H9 (cell line): ENCODE measurements around the gene CEP63. TPM values are rescaled to one million over a fixed set of nuclear protein-coding genes. Genes with fewer than 3 reads are reported as not detected.

Experiments
- DNase-seq: peaks from one replicate; pipeline ENCODE4 v3.0.0-alpha.2; 2017
- H2AFZ ChIP-seq: one replicate; pipeline ENCODE4 v1.6.1; 2013; ENCODE audit warnings: mild to moderate bottlenecking, low read length, control low read depth, moderate library complexity
- H2AK5ac ChIP-seq: 2 replicates; pipeline ENCODE4 v1.6.1; 2013; ENCODE audit warnings: low read length, control low read depth, mixed read lengths; ENCODE audit not compliant: insufficient read length
- H2BK120ac ChIP-seq: one replicate; pipeline ENCODE4 v1.6.1; 2013; ENCODE audit warnings: low read depth, mild to moderate bottlenecking, low read length, control low read depth, inconsistent platforms; ENCODE audit not compliant: poor library complexity, severe bottlenecking
- H2BK12ac ChIP-seq: 2 replicates; pipeline ENCODE4 v1.6.1; 2013; ENCODE audit warnings: low read length, control low read depth, mixed read lengths, low read depth; ENCODE audit not compliant: insufficient read length
- H2BK15ac ChIP-seq: 2 replicates; pipeline ENCODE4 v1.6.1; 2013; ENCODE audit warnings: low read depth, low read length, control low read depth
- H2BK20ac ChIP-seq: one replicate; pipeline ENCODE4 v1.6.1; 2013; ENCODE audit warnings: low read depth, mild to moderate bottlenecking, low read length, control low read depth, inconsistent platforms; ENCODE audit not compliant: poor library complexity, severe bottlenecking
- H2BK5ac ChIP-seq: 2 replicates; pipeline ENCODE4 v1.6.1; 2013; ENCODE audit warnings: low read length, control low read depth, mixed read lengths; ENCODE audit not compliant: insufficient read length
- H3K14ac ChIP-seq: 2 replicates; pipeline ENCODE4 v1.6.1; 2013; ENCODE audit warnings: low read length, control low read depth; ENCODE audit not compliant: insufficient read depth
- H3K18ac ChIP-seq: 2 replicates; pipeline ENCODE4 v1.6.1; 2013; ENCODE audit warnings: low read depth, mild to moderate bottlenecking, mixed read lengths, low read length, control low read depth; ENCODE audit not compliant: insufficient read length
- H3K23ac ChIP-seq: 2 replicates; pipeline ENCODE4 v1.6.1; 2013; ENCODE audit warnings: low read length, control low read depth, mixed read lengths, low read depth; ENCODE audit not compliant: insufficient read length
- H3K23me2 ChIP-seq: 2 replicates; pipeline ENCODE4 v1.6.1; 2013; ENCODE audit warnings: low read depth, mild to moderate bottlenecking, mixed read lengths, low read length, control low read depth; ENCODE audit not compliant: insufficient read length, poor library complexity, severe bottlenecking
- H3K27ac ChIP-seq: 2 replicates; pipeline ENCODE4 v1.5.1; 2013; ENCODE audit warnings: low read length, control low read depth, mixed read lengths, low read depth; ENCODE audit not compliant: insufficient read length
- H3K27me3 ChIP-seq: 2 replicates; pipeline ENCODE4 v1.6.1; 2013; ENCODE audit warnings: low read length, control low read depth, inconsistent platforms; ENCODE audit not compliant: insufficient read depth
- H3K4ac ChIP-seq: 2 replicates; pipeline ENCODE4 v1.6.1; 2013; ENCODE audit warnings: low read depth, mild to moderate bottlenecking, control low read depth, inconsistent platforms, low read length, moderate library complexity
- H3K4me1 ChIP-seq: 2 replicates; pipeline ENCODE4 v1.6.1; 2013; ENCODE audit warnings: low read length, control low read depth, inconsistent platforms; ENCODE audit not compliant: insufficient read depth
- H3K4me2 ChIP-seq: 2 replicates; pipeline ENCODE4 v1.6.1; 2013; ENCODE audit warnings: low read length, control low read depth, mixed read lengths; ENCODE audit not compliant: insufficient read length, insufficient read depth
- H3K56ac ChIP-seq: 2 replicates; pipeline ENCODE4 v1.6.1; 2013; ENCODE audit warnings: low read depth, mild to moderate bottlenecking, mixed read lengths, low read length, control low read depth; ENCODE audit not compliant: insufficient read length
- H3K79me1 ChIP-seq: 2 replicates; pipeline ENCODE4 v1.6.1; 2013; ENCODE audit warnings: low read depth, mild to moderate bottlenecking, moderate library complexity, low read length, control low read depth, inconsistent platforms; ENCODE audit not compliant: insufficient read depth, poor library complexity, severe bottlenecking
- H3K79me2 ChIP-seq: 2 replicates; pipeline ENCODE4 v1.6.1; 2013; ENCODE audit warnings: low read length, control low read depth, inconsistent platforms; ENCODE audit not compliant: insufficient read depth
- H3K9ac ChIP-seq: 2 replicates; pipeline ENCODE4 v1.6.1; 2013; ENCODE audit warnings: low read length, control low read depth, mixed read lengths; ENCODE audit not compliant: insufficient read length; ENCODE audit errors: extremely low read depth
- H3K9me3 ChIP-seq: one replicate; pipeline ENCODE4 v1.6.1; 2013; ENCODE audit warnings: low read depth, low read length, inconsistent platforms; ENCODE audit not compliant: control insufficient read depth
- H3T11ph ChIP-seq: one replicate; pipeline ENCODE4 v1.6.1; 2013; ENCODE audit warnings: mild to moderate bottlenecking, low read length, control low read depth, inconsistent platforms
- H4K20me1 ChIP-seq: one replicate; pipeline ENCODE4 v1.6.1; 2013; ENCODE audit not compliant: control insufficient read depth, insufficient read length, insufficient read depth
- H4K5ac ChIP-seq: 2 replicates; pipeline ENCODE4 v1.6.1; 2013; ENCODE audit warnings: low read depth, mild to moderate bottlenecking, mixed read lengths, low read length, control low read depth; ENCODE audit not compliant: insufficient read length
- H4K8ac ChIP-seq: replicated peaks from 2 replicates; pipeline ENCODE4 v1.6.1; 2013; ENCODE audit warnings: low read length, control low read depth, mixed read lengths, low read depth; ENCODE audit not compliant: insufficient read length
- H4K91ac ChIP-seq: 2 replicates; pipeline ENCODE4 v1.6.1; 2013; ENCODE audit warnings: low read depth, mild to moderate bottlenecking, moderate library complexity, mixed read lengths, low read length, control low read depth; ENCODE audit not compliant: insufficient read length
- H3K27ac Mint-ChIP-seq, 3 experiments: 2 replicates in 2 of 3; 3 replicates in 1 of 3; pipeline ENCODE4 v1.8.0; 2020 to 2021; ENCODE audit warnings: mixed read lengths in 3 of 3, mild to moderate bottlenecking in 1 of 3, moderate library complexity in 1 of 3
- H3K27me3 Mint-ChIP-seq: 2 replicates; pipeline ENCODE4 v1.8.0; 2021; ENCODE audit warnings: low read depth, mild to moderate bottlenecking, moderate library complexity, mixed read lengths
- H3K36me3 Mint-ChIP-seq, 3 experiments: 2 replicates in 2 of 3; 3 replicates in 1 of 3; pipeline ENCODE4 v1.8.0; 2020 to 2021; ENCODE audit warnings: low read depth in 3 of 3, mixed read lengths in 3 of 3; ENCODE audit not compliant: insufficient read depth in 1 of 3
- H3K4me1 Mint-ChIP-seq, 2 experiments: 2 replicates each; pipeline ENCODE4 v1.8.0; 2020; ENCODE audit warnings: mixed read lengths in 2 of 2
- H3K4me3 Mint-ChIP-seq, 2 experiments: 2 replicates in 1 of 2; 3 replicates in 1 of 2; pipeline ENCODE4 v1.8.0; 2020 to 2021; ENCODE audit warnings: mild to moderate bottlenecking in 2 of 2, mixed read lengths in 2 of 2, moderate library complexity in 1 of 2
- H3K9me3 Mint-ChIP-seq, 2 experiments: 2 replicates in 1 of 2; 3 replicates in 1 of 2; pipeline ENCODE4 v1.8.0; 2020; ENCODE audit warnings: mild to moderate bottlenecking in 2 of 2, mixed read lengths in 2 of 2, moderate library complexity in 1 of 2
- CTCF ChIP-seq: fragments of 200-600 bp; sonication (generic); conservative IDR thresholded peaks from 3 replicates; pipeline ENCODE4 v1.8.0; 2021; ENCODE audit warnings: antibody characterized with exemption, mild to moderate bottlenecking
- WGBS: extraction: QIAGEN DNeasy Blood & Tissue Kit; methylation state at CpG from one replicate; pipeline ENCODE4 v1.1.7; 2013; ENCODE audit warnings: missing lambda C conversion rate, low lambda C conversion rate, mixed read lengths; ENCODE audit not compliant: insufficient read length; ENCODE audit errors: extremely low coverage; 5-methylcytosine and 5-hydroxymethylcytosine counted together
- total RNA-seq: library from RNA; stranded (reverse); gene quantifications from 2 replicates; pipeline ENCODE4 v1.2.1, GENCODE V29; 2021

The CEP63 gene
- total RNA-seq, 1 experiment from 2014 or later: 16.2 TPM

DNA sequence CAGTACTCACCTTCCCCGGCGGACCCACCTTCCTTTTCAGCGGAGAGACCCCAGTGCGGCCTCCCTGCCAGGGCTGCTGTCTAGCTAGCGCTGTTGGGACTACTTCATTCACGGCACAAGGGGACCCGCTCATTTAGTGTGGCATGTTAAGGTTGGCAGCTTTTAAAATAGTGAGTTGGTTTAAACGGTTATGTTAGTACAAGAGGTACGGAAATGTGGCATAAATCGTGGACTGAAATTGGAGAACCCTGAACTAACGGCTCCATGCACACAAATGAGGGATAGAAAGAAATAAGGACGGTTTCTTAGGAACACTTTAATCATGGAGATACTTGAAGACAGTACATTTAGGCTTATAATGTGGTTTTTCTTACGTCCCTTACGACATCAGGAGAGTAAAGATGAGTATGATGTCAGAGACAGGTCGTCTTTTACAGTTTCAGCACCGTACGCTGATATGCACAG, 752 bp downstream of the CEP63 start:
- H3K27ac ChIP-seq: no peak overlapping the region
- H3K4me2 ChIP-seq: peak overlapping the region; percentile 96
- H3K4ac ChIP-seq: no peak overlapping the region
- no peak overlapping the region for H2BK15ac ChIP-seq
- no peaks in the 10 kb centered on the region for H3K9me3 Mint-ChIP-seq
- H4K8ac ChIP-seq: no peak overlapping the region
- H4K5ac ChIP-seq: no peak overlapping the region
- no peaks in the 10 kb centered on the region for H3K9me3 ChIP-seq
- H3K4me1 Mint-ChIP-seq: peaks cover 22 to 24% of the 10 kb centered on the region in 2 experiments
- H2BK20ac ChIP-seq: no peak overlapping the region
- H3K9ac ChIP-seq: peak overlapping the region; percentile 89
- H3K27ac Mint-ChIP-seq: peak overlapping the region; percentile 34 to 99 (median 81); a peak in 4 of 7 replicates
- no peak overlapping the region for H3K56ac ChIP-seq
- H3K4me3 Mint-ChIP-seq: peak overlapping the region; percentile 96 to 98
- H4K20me1 ChIP-seq: no peaks in the 10 kb centered on the region
- H3K36me3 Mint-ChIP-seq: peaks cover 4 to 26% (median 13%) of the 10 kb centered on the region in 3 experiments
- peak overlapping the region; percentile 89 for H3K18ac ChIP-seq
- H3K23me2 ChIP-seq: peaks cover 11% of the 10 kb centered on the region
- H3T11ph ChIP-seq: no peak overlapping the region
- no peak overlapping the region for H2AFZ ChIP-seq
- TF ChIP-seq CTCF: no peak
- H3K79me1 ChIP-seq: no peaks in the 10 kb centered on the region
- H3K23ac ChIP-seq: no peak overlapping the region
- no peaks in the 10 kb centered on the region for H3K27me3 Mint-ChIP-seq
- DNase-seq: no peak
- no peak overlapping the region for H4K91ac ChIP-seq
- H3K4me1 ChIP-seq: peaks cover 2% of the 10 kb centered on the region; the same call in 1 of the 2 replicates
- H3K27me3 ChIP-seq: no peaks in the 10 kb centered on the region
- no peak overlapping the region for H2BK12ac ChIP-seq
- no peak overlapping the region for H2BK120ac ChIP-seq
- WGBS: no CpG with 5 or more reads among the region's 17 CpGs
- H2BK5ac ChIP-seq: no peak overlapping the region
- no peaks in the 10 kb centered on the region; the same call in 1 of the 2 replicates for H3K79me2 ChIP-seq
- H2AK5ac ChIP-seq: no peak overlapping the region
- peak overlapping the region; percentile 83 for H3K14ac ChIP-seq
